ENCODE data around the gene SLC12A7.

Gene SLC12A7

GRCh38 chr5:1038417-1039209, 73.2 kb downstream of the SLC12A7 start:
- Histone ChIP-seq H3K36me3 (ENCODE audit: insufficient read depth, low read length) (no peaks in the 10 kb centered on the region), H3K9ac (ENCODE audit: low read depth, low read length) (no peak overlapping the region), H3K4me1 (ENCODE audit: insufficient read depth, low read length) (no peaks in the 10 kb centered on the region), H3K9me3 (ENCODE audit: control insufficient read depth, insufficient read depth, low read length) (no peaks in the 10 kb centered on the region)

- Histone ChIP-seq H3K9ac (ENCODE audit: low read depth, low read length) (no peak overlapping the region), H3K36me3 (ENCODE audit: insufficient read depth, low read length) (no peaks in the 10 kb centered on the region), H3K4me1 (ENCODE audit: insufficient read depth, low read length) (no peaks in the 10 kb centered on the region), H3K9me3 (ENCODE audit: control insufficient read depth, insufficient read depth, low read length) (no peaks in the 10 kb centered on the region)
Measured at GRCh38 chr5:1037671-1038416, 74.0 kb downstream of the SLC12A7 start.

- H3K4me1 ChIP-seq (ENCODE audit: insufficient read depth, low read length) = no peaks in the 10 kb centered on the region
Measured at GRCh38 chr5:1037123-1037670, 74.7 kb downstream of the SLC12A7 start.

GRCh38 chr5:1036504-1037122, 75.2 kb downstream of the SLC12A7 start:
- no peak overlapping the region for H3K9ac ChIP-seq (ENCODE audit: low read depth, low read length)
- H3K4me1 ChIP-seq (ENCODE audit: insufficient read depth, low read length) = no peaks in the 10 kb centered on the region
- no peaks in the 10 kb centered on the region for H3K9me3 ChIP-seq (ENCODE audit: control insufficient read depth, insufficient read depth, low read length)

More at GRCh38 chr5:1037123-1037670, 74.7 kb downstream of the SLC12A7 start:
- Histone ChIP-seq H3K9me3 (ENCODE audit: control insufficient read depth, insufficient read depth, low read length) (no peaks in the 10 kb centered on the region), H3K9ac (ENCODE audit: low read depth, low read length) (no peak overlapping the region), H3K36me3 (ENCODE audit: insufficient read depth, low read length) (no peaks in the 10 kb centered on the region)

GRCh38 chr5:1035421-1036405, 76.2 kb downstream of the SLC12A7 start:
- Histone ChIP-seq H3K9ac (ENCODE audit: low read depth, low read length) (no peak overlapping the region), H3K36me3 (ENCODE audit: insufficient read depth, low read length) (no peaks in the 10 kb centered on the region), H3K4me1 (ENCODE audit: insufficient read depth, low read length) (no peaks in the 10 kb centered on the region), H3K9me3 (ENCODE audit: control insufficient read depth, insufficient read depth, low read length) (no peaks in the 10 kb centered on the region)

More at GRCh38 chr5:1036504-1037122, 75.2 kb downstream of the SLC12A7 start:
- H3K36me3 ChIP-seq (ENCODE audit: insufficient read depth, low read length) = no peaks in the 10 kb centered on the region

GRCh38 chr5:1034986-1035385, 76.9 kb downstream of the SLC12A7 start:
- no peaks in the 10 kb centered on the region for H3K9me3 ChIP-seq (ENCODE audit: control insufficient read depth, insufficient read depth, low read length)

GRCh38 chr5:1034421-1034905, 77.4 kb downstream of the SLC12A7 start:
- H3K36me3 ChIP-seq (ENCODE audit: insufficient read depth, low read length) = no peaks in the 10 kb centered on the region
- H3K9ac ChIP-seq (ENCODE audit: low read depth, low read length) = no peak overlapping the region
- no peaks in the 10 kb centered on the region for H3K9me3 ChIP-seq (ENCODE audit: control insufficient read depth, insufficient read depth, low read length)
- H3K4me1 ChIP-seq (ENCODE audit: insufficient read depth, low read length) = no peaks in the 10 kb centered on the region; the same call in 1 of the 2 replicates

More at GRCh38 chr5:1034986-1035385, 76.9 kb downstream of the SLC12A7 start:
- Histone ChIP-seq H3K36me3 (ENCODE audit: insufficient read depth, low read length) (no peaks in the 10 kb centered on the region), H3K4me1 (ENCODE audit: insufficient read depth, low read length) (no peaks in the 10 kb centered on the region; the same call in 1 of the 2 replicates), H3K9ac (ENCODE audit: low read depth, low read length) (no peak overlapping the region)

- Histone ChIP-seq H3K9ac (ENCODE audit: low read depth, low read length) (no peak overlapping the region), H3K36me3 (ENCODE audit: insufficient read depth, low read length) (no peaks in the 10 kb centered on the region), H3K9me3 (ENCODE audit: control insufficient read depth, insufficient read depth, low read length) (no peaks in the 10 kb centered on the region), H3K4me1 (ENCODE audit: insufficient read depth, low read length) (no peaks in the 10 kb centered on the region; the same call in 1 of the 2 replicates)
Measured at GRCh38 chr5:1033606-1034420, 78.0 kb downstream of the SLC12A7 start.

GRCh38 chr5:1033178-1033577, 78.7 kb downstream of the SLC12A7 start:
- H3K36me3 ChIP-seq (ENCODE audit: insufficient read depth, low read length) = no peaks in the 10 kb centered on the region
- H3K9ac ChIP-seq (ENCODE audit: low read depth, low read length) = no peak overlapping the region
- H3K4me1 ChIP-seq (ENCODE audit: insufficient read depth, low read length) = no peaks in the 10 kb centered on the region; the same call in 1 of the 2 replicates
- H3K9me3 ChIP-seq (ENCODE audit: control insufficient read depth, insufficient read depth, low read length) = no peaks in the 10 kb centered on the region

GRCh38 chr5:1032551-1033027, 79.3 kb downstream of the SLC12A7 start:
- H3K9ac ChIP-seq (ENCODE audit: low read depth, low read length) = no peak overlapping the region
- no peaks in the 10 kb centered on the region for H3K36me3 ChIP-seq (ENCODE audit: insufficient read depth, low read length)
- no peaks in the 10 kb centered on the region for H3K9me3 ChIP-seq (ENCODE audit: control insufficient read depth, insufficient read depth, low read length)
- no peaks in the 10 kb centered on the region; the same call in 1 of the 2 replicates for H3K4me1 ChIP-seq (ENCODE audit: insufficient read depth, low read length)

- no peaks in the 10 kb centered on the region; the same call in 1 of the 2 replicates for H3K4me1 ChIP-seq (ENCODE audit: insufficient read depth, low read length)
- H3K36me3 ChIP-seq (ENCODE audit: insufficient read depth, low read length) = no peaks in the 10 kb centered on the region
- no peaks in the 10 kb centered on the region for H3K9me3 ChIP-seq (ENCODE audit: control insufficient read depth, insufficient read depth, low read length)
- no peak overlapping the region for H3K9ac ChIP-seq (ENCODE audit: low read depth, low read length)
Measured at GRCh38 chr5:1032011-1032410, 79.9 kb downstream of the SLC12A7 start.

GRCh38 chr5:1031306-1031959, 80.4 kb downstream of the SLC12A7 start:
- no peak overlapping the region for H3K9ac ChIP-seq (ENCODE audit: low read depth, low read length)
- H3K9me3 ChIP-seq (ENCODE audit: control insufficient read depth, insufficient read depth, low read length) = no peaks in the 10 kb centered on the region
- no peaks in the 10 kb centered on the region; the same call in 1 of the 2 replicates for H3K4me1 ChIP-seq (ENCODE audit: insufficient read depth, low read length)
- no peaks in the 10 kb centered on the region for H3K36me3 ChIP-seq (ENCODE audit: insufficient read depth, low read length)
